Stimulated activated naive CD4-positive, alpha-beta T cell (primary cell): ENCODE measurements around the gene C2orf15.
"Not testable (repeated sequence)": the region's sequence is repeated elsewhere in the genome, so short reads cannot be mapped to it uniquely, and the experiment has no call there.

Experiments used
- DNase-seq, 6 experiments: peaks; one replicate each; lab custom pipeline; 2025; lab: John Stamatoyannopoulos, UW

C2orf15 gene, protein sequence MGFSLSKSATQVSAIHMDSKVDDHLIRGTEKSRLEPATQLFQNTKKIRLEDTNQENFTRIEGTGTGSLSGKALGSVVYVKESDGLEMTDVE

DNA sequence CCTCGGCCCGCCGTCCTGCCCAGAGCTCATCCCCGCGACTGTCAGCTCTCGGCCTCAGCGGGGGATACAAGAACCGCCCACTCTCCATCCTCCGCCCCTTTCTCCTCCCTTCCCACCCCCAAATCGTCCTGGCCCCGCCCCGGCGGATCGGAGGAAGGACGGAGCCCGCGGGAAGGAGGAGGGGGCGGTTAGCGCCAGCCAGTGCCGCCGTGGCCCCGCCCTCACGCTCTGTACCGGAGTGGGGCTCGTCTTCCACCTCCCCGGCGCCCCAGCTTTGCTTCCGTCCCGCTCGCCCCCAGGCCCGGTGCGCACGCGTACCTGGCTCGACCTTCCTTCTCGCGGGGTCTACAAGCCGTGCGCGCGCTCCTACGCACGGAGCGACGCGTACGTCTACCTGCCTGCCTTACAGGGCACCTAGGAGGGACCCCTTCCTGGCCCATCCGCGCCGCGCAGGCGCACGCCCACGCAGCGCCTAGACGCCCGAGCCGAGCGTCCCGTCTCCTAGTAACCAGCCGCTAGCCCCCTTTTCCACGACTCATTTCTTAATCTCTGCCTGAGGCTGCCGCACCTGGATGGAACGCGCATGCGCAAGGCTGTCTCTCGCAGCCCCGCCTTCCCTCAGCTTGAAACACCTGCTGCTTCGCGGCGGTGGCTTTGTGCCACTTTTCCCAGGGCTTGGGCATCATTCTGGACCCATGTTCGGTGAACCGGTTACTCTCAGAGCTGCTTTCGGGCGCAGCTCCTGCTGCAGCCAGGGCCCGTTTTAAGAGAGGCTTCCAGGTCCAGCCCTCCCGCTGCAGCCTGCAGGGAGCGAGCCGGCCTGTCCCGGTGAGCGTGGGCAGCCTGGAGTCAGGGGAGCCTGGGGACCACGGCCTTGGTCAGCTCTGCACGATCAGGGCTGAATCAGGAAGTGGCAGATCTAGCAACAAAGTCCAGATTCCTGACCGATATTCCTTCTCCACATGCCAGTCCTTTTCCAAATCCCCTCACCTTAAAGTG, at the start of gene C2orf15:
Gene C2orf15 (plus strand): TSS at position 598 of the 999 bp plus-strand sequence. CDS start 8,852 bp downstream, outside the sequence.
- peak; percentile 94 to 97 (median 96) for DNase-seq

DNA sequence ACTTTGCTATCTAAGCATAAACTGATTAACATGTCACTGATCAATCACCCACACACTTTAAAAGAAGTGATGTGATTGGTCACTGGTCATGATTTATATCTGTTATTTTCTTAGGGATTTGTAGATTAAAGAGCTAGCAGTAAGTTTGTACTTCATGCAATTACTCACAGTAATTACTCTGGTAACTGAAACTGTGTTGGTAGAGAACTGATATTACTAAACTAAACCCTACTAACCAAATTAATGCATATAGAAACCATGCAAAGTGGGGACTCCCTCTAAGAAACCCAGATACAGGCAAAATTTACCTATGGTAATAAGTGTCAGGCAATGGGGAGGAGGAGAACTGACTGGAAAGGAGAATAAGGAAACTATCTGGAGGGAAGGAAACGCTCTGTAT, 44.8 kb upstream of the C2orf15 start:
- DNase-seq, result no peak

DNA sequence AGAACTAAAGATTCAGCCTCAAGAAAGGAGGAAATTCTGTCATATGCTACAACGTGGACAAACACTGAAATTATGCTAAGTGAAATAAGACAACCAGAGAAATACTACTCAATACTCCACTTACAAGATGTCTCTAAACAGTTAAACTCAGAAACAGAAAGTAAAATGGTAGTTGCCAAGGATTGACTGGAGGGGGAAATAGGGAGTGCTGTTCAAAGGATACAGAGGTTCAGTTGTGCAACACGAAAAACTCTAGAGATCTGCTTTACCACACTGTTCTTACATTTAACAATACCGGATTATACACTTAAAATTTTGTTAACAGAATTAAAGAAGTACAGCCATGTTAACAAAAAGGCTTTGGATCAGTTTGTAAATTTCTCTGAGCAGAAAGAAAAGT, 39.8 kb upstream of the C2orf15 start:
- DNase-seq, result no peak

DNA sequence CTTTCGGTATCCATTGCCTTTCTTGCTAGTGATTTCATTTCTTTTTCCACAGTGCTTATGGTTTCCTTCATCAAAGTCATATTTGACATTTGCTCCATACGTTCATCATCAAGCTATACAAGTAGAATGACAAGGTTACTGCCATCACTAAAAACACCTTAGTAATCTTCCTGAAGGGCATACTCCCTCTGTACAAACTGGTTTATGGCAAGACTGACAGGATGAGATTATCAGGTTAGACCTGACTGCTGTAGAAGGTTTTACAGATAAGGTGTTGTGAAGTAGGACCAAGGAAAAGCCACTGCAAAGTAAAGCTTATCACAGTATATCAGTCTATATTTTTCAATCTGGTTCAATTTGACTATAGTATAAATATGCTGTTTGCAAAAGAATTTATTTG, 37.5 kb upstream of the C2orf15 start:
- DNase-seq, result no peak

DNA sequence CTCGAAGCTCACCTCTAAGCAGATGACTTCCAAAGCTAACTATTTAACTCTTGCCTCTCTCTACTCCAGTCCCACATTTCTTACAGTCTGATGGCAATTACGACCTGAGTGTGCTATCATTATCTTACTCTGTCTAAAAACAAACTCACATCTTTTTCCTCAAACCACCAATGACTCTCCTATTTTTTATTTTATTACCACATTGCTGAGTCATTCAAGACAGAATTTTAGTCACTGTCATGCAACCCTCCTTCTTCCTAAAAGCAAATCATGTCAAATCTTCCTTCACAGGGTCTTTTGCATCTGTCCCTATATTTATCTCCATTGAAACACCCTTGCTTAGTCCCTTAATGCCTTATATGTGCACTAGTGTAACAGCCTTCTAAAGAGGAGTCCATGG, 34.6 kb upstream of the C2orf15 start:
- no peak for DNase-seq

DNA sequence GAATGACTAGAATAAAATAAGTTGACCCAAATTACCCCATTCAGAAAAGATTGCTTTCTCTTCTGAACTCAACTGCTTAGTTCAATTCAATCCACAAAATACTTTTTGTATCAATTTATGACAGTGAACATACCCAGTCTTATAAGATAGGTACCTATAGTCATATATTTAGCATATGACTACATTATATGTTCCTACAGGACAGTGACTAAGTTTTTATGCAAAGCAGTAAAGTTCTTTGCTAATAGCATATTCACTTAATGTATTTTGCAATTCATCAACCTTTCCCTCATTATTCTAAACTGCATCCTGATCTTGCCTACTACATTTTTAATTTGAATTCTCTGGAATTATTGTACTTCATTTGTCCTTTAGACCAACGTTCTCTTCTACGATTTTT, 30.3 kb upstream of the C2orf15 start:
- no peak for DNase-seq

DNA sequence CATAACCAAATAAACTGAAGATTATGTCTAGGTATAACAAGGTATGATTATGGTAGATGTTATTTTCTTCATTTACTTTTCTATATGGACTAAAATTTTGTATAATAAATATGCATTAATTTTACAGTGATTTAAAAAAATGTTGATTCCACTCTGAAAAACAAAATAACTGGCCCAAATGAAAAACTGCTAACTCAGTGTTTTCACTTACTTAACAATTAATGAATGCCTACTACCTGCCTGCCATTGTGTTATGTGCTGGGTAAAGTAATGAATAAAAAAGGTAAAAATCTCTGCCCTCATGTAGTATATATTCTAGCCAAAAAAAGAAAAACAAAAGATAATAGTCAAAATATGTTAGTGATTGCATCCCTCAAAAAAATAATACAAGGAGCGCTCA, 29.6 kb upstream of the C2orf15 start:
- DNase-seq, result no peak

DNA sequence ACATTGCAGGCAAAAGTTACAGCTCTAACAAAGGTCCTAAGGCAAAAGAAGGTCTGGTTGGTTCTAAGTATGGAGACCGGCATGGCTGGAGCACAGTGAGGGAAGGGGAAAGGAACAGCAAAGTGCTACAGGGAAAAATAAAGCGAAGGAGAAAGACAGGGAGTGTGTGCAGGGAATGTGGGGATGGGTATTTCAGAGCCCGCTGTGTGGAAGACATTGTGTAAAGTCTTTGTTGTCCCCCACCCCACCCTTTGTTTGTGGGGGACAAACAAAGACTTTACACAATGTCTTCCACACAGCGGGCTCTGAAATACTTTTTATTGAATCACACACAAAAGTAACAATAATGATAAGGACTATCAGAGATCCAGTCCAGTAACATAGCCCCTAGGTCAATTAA, 28.9 kb upstream of the C2orf15 start:
- no peak for DNase-seq

DNA sequence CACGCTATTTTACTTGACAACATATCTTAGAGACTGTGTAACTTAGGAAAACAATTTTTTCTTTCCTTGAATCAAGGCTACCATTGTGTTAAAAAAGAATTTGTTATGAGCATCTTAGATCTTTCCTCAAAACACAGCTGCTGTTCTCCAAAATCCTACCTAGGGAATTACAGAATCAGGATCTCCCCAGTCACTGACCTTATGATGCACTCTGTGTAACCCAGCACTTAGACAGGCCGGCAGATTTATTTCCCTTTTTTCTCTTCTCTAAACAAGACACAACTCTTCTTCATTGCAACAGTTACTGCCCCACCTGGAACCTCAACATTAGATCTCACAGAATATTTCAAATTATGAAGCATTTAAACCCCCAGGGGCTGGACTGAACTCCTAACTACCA, 13.5 kb upstream of the C2orf15 start:
- DNase-seq, result no peak

DNA sequence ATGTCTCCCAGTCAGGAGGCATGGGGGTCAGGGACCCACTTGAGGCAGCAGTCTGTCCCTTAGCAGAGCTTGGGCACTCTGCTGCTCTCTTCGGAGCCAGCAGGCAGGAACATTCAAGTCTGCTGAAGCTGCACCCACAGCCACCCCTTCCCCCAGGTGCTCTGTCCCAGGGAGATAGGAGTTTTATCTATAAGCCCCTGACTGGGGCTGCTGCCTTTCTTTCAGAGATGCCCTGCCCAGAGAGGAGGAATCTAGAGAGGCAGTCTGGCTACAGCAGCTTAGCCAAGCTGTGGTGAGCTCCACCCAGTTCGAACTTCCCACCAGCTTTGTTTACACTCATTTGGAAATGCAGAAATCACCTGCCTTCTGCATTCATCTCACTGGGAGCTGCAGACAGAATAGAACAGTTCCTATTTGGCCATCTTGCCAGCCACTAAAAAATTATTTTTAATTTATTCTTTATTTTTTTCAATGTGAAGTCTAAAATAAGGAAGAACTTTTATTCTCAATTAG, 6.4 kb upstream of the C2orf15 start:
- DNase-seq, result not testable (repeated sequence)

DNA sequence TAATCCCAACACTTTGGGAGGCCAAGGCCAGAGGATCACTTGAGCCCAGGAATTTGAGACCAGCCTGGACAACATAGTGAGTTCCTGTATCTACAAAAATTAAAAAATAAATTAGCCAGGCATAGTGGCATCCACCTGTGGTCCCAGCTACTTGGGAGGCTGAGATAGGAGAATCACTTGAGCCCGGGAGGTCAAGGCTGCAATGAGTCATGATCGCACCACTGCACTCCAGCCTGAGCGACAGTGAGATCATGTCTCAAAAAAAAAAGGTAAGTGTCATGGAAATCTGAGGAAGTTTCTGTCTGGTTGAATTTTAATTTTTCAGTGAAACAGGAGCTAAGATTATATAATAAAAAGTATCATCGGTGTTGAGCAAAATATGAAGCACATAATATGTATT, 2.5 kb upstream of the C2orf15 start:
- no peak for DNase-seq

DNA sequence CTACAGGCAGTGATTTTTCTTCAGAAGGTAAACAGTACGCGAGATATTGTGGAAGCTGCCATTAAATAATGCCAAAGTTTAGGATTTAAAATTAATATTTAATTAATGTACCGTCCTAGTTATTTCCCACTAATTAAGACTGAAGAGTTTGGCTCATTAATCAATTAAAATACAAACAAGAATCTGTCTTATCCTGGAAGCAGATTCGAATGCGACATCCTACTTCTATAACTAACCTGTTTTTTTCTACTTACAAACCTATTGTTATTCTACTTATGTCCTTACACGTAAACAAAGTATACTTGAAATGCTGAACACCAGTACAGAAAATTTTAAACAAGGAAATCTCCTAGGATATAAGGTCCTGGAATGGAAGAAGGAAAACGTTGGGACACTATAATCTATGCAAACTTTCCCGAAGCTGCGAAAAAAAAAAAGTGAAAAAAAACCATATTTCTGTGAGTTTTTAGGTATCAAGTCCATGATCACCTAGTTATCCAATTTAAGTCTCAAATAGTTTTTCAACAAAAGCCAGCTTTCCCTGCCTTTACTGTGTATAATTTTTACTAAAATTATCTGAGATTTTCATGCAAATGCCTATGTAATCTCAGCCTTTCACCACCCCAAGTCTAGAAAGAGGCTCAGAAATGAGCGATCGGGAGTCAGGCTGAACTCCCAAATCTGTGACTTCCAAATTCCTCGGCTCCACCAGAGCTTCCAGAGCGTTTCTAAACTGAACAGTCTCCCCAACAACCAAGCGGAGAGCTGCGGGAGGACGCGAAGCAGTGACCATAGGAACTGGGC, 1.2 kb upstream of the C2orf15 start:
- DNase-seq, result no peak

DNA sequence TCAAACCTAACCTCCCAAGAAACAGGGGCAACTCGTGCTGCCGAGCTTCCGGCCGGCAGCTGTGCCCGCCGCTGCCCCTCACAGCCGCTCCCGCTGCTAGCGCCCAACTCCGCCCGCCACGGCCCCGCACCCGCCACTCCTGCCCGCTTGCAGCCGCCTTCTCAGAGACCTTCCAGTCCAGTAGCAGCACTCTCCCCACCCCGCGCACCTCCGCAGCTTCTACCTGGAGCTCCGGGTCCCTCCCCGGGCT, 722 bp upstream of the C2orf15 start:
- DNase-seq, result no peak

DNA sequence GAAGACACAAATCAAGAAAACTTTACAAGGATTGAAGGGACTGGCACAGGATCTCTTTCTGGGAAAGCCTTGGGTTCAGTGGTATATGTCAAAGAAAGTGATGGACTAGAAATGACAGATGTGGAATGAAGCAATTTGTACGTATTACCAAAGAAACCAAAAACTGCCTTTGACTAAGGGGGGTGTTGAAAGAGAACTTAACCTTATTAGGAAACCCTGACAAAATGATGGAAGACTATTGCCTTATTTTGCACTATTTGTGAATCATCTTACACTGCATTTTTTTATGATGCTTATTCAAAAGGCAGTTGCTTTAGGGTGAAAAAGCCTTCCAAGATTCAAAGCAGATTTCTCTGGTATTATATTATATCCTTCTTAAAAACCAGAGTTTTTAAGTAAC, 9.2 kb downstream of the C2orf15 start:
- no peak for DNase-seq

DNA sequence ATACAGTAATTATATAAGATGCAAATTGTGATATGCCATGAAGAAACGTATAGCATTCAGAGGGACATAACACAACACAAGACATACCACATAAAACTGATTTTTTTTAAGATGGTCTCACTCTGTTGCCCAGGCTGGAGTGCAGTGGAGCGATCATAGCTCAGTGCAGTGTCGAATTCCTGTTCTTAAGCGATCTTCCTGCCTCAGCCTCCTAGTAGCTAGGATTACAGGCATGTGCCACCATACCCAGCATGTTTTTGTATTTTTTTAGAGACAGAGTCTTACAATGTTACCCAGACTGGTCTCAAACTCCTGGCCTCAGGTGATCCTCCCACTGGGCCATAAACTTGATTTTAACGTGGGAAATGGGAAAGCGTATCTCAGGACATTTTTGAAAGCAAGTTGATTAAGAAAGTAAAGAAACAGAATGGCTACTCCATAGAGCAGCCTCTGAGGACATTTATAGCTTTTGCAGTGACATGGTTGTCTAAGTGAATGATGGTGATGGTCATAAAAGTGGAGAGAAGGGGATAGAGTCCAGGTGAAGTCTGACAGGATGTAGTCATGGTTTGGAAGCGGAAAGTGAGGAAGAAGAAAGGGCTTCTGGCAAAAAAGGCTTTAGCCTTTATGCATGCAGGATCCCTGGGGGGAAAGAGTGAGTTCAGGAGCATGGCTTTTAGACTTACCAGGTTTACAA, 10.8 kb downstream of the C2orf15 start:
- DNase-seq, result no peak

DNA sequence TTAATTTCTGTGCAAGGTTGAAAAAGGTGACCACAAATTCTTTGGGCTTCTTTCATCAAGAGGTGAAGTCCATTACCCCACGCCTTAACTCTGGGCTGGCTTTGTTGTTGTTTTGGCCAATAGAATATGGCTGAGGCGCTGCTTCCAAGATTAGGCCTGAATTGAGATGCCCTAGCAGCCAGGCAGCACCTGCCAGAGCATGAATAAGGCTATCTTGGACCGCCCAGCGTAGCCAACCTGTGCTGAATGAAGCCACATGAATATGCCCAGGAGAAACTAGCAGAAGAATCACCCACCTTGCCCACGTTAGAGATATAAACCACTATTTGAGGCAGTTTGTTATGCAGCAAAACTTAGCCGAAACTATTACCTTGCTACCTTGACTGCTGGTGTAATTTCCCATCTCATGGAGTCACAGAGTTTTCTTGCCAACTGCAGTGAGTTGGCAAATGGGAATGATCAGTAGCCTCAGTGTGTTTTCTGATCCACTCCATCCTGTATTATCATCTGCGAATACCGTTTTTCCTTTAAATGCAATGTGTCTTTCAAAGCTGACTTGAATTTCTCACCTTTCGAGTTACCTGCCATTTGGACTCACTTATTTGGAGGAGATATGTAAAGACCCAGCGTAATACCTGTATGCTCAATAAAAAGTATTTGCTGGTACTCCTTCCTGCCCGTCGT, 12.6 kb downstream of the C2orf15 start:
- DNase-seq, result no peak

DNA sequence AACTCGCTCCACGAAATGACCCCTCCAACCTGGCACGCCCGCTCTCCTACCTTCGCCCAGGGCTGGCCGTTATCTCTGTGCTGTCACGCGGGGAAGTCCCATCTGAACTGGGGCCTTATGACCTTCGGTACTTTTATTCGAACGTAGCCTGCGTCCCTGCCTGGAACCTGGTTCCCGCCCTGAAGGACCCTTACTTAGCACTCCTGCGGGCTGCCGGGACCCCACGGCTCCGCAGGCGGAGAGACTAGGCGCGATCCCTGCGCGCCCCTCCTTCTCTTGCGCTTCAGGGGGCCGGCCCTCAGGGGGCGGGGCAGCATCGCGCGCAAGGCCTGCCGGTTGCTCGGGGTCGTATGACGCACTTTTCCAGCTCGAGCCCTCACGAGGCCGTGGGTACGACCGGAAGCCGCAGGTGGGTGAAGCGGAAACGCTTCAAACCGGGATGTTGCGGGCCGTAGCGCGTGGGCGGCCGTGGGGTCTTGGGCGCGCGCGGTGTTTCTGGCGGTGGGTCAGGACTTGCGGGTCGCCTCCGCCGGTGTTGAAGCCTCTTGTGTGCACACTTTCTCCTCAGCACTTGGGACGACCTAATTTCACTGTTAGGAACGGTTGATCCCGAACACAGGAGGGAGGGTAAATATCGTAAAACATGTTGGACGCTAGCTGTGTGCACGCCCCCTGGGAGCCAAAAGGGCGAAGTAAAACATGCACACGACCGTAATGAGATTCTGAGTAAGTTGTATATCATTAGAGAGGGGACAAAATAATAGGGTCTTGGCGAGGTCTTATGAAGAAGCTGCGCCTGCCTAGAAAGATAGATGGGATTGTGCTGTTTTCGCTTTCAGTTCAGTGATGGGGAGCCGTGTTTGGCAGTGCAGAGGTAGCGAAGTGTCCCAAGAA, 13.4 kb downstream of the C2orf15 start, which contains the start of the genes LIPT1 and TSGA10:
Gene LIPT1 (plus strand): TSS at position 325 of the 894 bp plus-strand sequence. CDS start 6,991 bp downstream, outside the sequence.
Gene TSGA10 (minus strand): TSS at position 300 of the 894 bp plus-strand sequence. CDS start 45,503 bp downstream, outside the sequence.
- DNase-seq, result peak; percentile 86 to 92 (median 90)

DNA sequence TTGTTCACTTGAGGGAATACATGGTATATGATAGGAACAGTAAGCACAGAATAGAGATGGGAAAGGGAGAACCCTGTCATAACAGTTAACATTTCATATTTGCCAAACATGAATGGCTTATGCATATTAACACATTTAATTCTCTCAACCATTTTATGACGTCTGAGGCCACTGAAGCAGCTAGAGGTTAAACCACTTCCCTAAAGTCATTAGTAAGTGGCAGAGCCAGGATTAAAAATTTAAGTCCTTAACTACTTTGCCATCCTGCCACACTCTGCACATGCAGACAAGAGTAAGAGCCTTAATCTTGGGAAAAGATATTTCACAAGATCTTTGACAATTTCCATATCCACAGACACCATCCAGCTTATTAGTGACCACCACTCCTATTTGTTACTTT, 15.4 kb downstream of the C2orf15 start:
- DNase-seq, result no peak

DNA sequence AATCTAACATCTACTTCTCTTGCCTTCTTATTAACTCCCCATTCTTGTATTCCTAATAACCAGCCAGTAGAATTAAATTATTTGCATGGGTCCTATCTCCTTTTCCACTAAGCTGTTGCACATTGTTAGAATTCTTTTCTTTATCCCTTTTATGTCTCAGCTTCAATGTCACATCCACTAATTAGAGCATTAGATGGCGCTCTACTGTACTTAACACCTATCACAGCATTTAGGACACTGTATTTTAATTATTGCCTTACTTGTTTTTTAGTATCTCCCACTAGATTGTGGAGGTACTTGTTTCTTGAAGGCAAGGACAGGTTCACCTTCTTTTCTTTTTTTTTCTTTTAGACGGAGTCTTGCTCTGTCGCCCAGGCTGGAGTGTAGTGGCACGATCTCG, 17.1 kb downstream of the C2orf15 start:
- DNase-seq, result no peak

DNA sequence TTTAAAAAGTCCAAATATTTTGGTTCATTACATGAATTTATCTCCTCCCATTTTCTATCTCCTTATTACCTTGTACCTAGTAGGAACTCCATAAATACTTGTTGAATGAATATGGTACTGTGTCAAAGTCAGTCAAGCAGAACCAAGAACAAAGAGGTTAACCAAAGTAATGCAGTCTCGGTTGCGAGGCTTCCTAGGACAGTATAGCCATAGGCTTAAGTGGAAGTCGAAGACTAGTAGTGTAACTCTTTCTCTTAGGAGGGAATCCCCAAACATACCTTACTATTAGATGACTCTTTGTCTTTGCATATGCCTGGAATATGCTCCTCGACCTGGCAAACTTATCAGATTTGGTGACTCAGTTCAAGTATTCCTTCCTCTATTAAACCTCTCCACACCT, 18.1 kb downstream of the C2orf15 start:
- no peak for DNase-seq
